GM12892 (cell line): ENCODE measurements around the gene HSPA1L.

Experiments used
- POLR2AphosphoS5 ChIP-seq: IDR thresholded peaks from 2 replicates; pipeline ENCODE4 v1.6.1; 2011; ENCODE audit warnings: low read depth, low read length, control low read depth
- TAF1 ChIP-seq: IDR thresholded peaks from 2 replicates; pipeline ENCODE4 v1.6.1; 2011; ENCODE audit warnings: low read depth, mild to moderate bottlenecking, control low read depth, low read length, borderline replicate concordance

DNA sequence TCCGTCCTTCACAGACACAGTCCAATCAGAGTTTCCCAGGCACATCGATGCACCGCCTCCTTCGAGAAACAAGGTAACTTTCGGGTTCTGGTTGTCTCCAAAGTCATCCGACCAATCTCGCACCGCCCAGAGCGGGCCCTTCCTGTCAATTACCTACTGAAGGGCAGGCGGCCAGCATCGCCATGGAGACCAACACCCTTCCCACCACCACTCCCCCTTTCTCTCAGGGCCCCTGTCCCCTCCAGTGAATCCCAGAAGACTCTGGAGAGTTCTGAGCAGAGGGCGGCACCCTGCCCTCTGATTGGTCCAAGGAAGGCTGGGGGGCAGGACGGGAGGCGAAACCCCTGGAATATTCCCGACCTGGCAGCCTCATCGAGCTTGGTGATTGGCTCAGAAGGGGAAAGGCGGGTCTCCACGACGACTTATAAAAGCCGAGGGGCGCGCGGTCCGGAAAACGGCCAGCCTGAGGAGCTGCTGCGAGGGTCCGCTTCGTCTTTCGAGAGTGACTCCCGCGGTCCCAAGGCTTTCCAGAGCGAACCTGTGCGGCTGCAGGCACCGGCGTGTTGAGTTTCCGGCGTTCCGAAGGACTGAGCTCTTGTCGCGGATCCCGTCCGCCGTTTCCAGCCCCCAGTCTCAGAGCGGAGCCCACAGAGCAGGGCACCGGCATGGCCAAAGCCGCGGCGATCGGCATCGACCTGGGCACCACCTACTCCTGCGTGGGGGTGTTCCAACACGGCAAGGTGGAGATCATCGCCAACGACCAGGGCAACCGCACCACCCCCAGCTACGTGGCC, 12.4 kb upstream of the HSPA1L start, which contains the start of gene HSPA1B:
- TF ChIP-seq POLR2AphosphoS5 (peak; percentile 96), TAF1 (no peak)
